GM12875 (cell line): ENCODE data around the gene NEK10.

Source experiments
- H3K4me3 ChIP-seq: one replicate; pipeline ENCODE4 v1.5.1; 2011; ENCODE audit warnings: low read depth, low read length, control low read depth
- CTCF ChIP-seq: IDR thresholded peaks from 2 replicates; pipeline ENCODE4 v1.5.1; 2011; ENCODE audit warnings: low read depth, mild to moderate bottlenecking, control low read depth, inconsistent platforms, low read length, moderate library complexity, borderline replicate concordance; ENCODE audit not compliant: insufficient read depth

NEK10 gene

DNA sequence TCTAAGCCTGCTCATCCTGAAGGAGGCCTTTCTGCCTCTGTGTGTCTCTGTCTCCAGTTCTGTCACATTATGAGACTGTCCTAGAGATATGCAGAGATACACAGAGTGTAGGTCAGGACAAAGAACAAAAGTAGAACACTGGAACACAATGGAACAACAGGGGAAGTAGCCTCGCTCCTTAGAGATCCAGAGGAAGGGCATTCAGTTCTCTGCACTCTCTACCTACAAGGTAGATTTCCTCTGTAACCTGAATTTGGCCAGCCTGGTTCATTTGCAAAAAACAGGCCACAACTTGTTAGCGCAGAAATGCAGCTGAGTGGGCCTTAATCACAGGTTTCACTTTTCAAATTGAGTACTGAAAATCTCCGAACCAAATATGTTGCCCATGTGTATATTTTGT is 19.4 kb downstream of the NEK10 start:
- no peak overlapping the region for H3K4me3 ChIP-seq

GRCh38 chr3:27345959-27346865 is 23.0 kb downstream of the NEK10 start:
- no peak for TF ChIP-seq CTCF
- H3K4me3 ChIP-seq = no peak overlapping the region

More for the DNA sequence above, 19.4 kb downstream of the NEK10 start:
- no peak for TF ChIP-seq CTCF

DNA sequence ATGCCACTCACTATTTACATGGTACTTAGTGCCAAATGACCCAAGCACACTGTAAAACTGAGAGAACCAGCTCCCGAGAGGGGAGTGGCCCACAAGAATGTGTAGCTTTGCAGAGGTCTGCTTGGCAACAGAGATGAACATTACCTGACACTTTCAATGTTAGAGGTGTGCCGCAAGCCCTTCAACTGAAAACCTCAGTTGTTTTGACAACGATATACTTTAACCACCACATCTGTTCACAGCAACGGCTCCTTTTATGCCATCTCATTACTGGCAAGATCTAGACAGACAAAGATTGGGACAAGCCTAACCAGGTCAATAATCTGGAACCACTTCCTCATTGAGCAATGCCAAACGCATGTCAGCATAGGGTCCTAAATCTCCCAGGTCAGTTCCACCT is 23.7 kb downstream of the NEK10 start:
- no peak overlapping the region for H3K4me3 ChIP-seq
- TF ChIP-seq CTCF = no peak

GRCh38 chr3:27345045-27345444 is 24.1 kb downstream of the NEK10 start:
- H3K4me3 ChIP-seq = no peak overlapping the region
- TF ChIP-seq CTCF = no peak

- no peak for TF ChIP-seq CTCF
- H3K4me3 ChIP-seq = no peak overlapping the region
Measured at GRCh38 chr3:27344192-27344591, 25.0 kb downstream of the NEK10 start.

GRCh38 chr3:27342267-27342666 is 26.9 kb downstream of the NEK10 start:
- TF ChIP-seq CTCF = no peak
- no peak overlapping the region for H3K4me3 ChIP-seq

GRCh38 chr3:27340534-27340933 is 28.6 kb downstream of the NEK10 start:
- TF ChIP-seq CTCF = no peak
- H3K4me3 ChIP-seq = no peak overlapping the region
